D721Med (cell line): ENCODE data around the gene ZIC1.

ENCODE experiments used
- DNase-seq: peaks from one replicate; pipeline ENCODE4 v3.0.0; 2011; ENCODE audit warnings: low spot score; ENCODE audit not compliant: insufficient read length
- FAIRE-seq: peaks from 2 replicates; lab custom pipeline; 2011; peaks lifted over from hg19 to GRCh38; lab: Jason Lieb, UNC
- CTCF ChIP-seq: IDR thresholded peaks from 2 replicates; pipeline ENCODE4 v1.5.1; 2012; ENCODE audit warnings: mild to moderate bottlenecking, control low read depth; ENCODE audit not compliant: insufficient read depth; ENCODE audit errors: missing control alignments

Gene ZIC1

GRCh38 chr3:147424581-147425387 lies 15.6 kb downstream of the ZIC1 start:
- no peak for TF ChIP-seq CTCF
- FAIRE-seq (no peak), DNase-seq (no peak)

- no peak for TF ChIP-seq CTCF
- FAIRE-seq (no peak), DNase-seq (no peak)
Measured at GRCh38 chr3:147425388-147425850, 16.3 kb downstream of the ZIC1 start.

GRCh38 chr3:147426931-147427330 lies 17.8 kb downstream of the ZIC1 start:
- no peak for FAIRE-seq
- no peak for TF ChIP-seq CTCF
- DNase-seq = no peak

- no peak for TF ChIP-seq CTCF
- DNase-seq (no peak), FAIRE-seq (no peak)
Measured at GRCh38 chr3:147427746-147428145, 18.6 kb downstream of the ZIC1 start.

- no peak for DNase-seq
- no peak for FAIRE-seq
- no peak for TF ChIP-seq CTCF
Measured at GRCh38 chr3:147428326-147428725, 19.2 kb downstream of the ZIC1 start.

- DNase-seq = no peak
- no peak for TF ChIP-seq CTCF
- FAIRE-seq = no peak
Measured at GRCh38 chr3:147428754-147429153, 19.6 kb downstream of the ZIC1 start.

- FAIRE-seq (no peak), DNase-seq (no peak)
- TF ChIP-seq CTCF = no peak
Measured at GRCh38 chr3:147431751-147432150, 22.6 kb downstream of the ZIC1 start.
